GM23248 (cell line): ENCODE data around the gene ZNF665. TPM values are rescaled to one million over a fixed set of nuclear protein-coding genes. Genes with fewer than 3 reads are reported as not detected.
"Not testable (repeated sequence)": the region's sequence is repeated elsewhere in the genome, so short reads cannot be mapped to it uniquely, and the experiment has no call there.

Source experiments
- DNase-seq: peaks from one replicate; pipeline ENCODE4 v3.0.0-alpha.2; 2015
- H2AFZ ChIP-seq: fragments of 200-600 bp; sonication (generic); 2 replicates; pipeline ENCODE4 v1.6.1; 2016; ENCODE audit warnings: antibody characterized with exemption
- H3F3A ChIP-seq: fragments of 200-600 bp; sonication (generic); 2 replicates; pipeline ENCODE4 v1.6.1; 2016; ENCODE audit warnings: mild to moderate bottlenecking, antibody characterized with exemption, mixed run types; ENCODE audit not compliant: insufficient read depth
- H3K27ac ChIP-seq: fragments of 200-600 bp; sonication (generic); 2 replicates; pipeline ENCODE4 v1.5.1; 2016; ENCODE audit warnings: mild to moderate bottlenecking
- H3K27me3 ChIP-seq: fragments of 200-600 bp; sonication (generic); replicated peaks from 2 replicates; pipeline ENCODE4 v1.6.1; 2016; ENCODE audit warnings: mild to moderate bottlenecking; ENCODE audit not compliant: insufficient read depth
- H3K36me3 ChIP-seq: fragments of 200-600 bp; sonication (generic); 2 replicates; pipeline ENCODE4 v1.6.1; 2016; ENCODE audit warnings: low read depth, mild to moderate bottlenecking
- H3K4me1 ChIP-seq: fragments of 200-600 bp; sonication (generic); 2 replicates; pipeline ENCODE4 v1.6.1; 2016; ENCODE audit warnings: mild to moderate bottlenecking; ENCODE audit not compliant: insufficient read depth
- H3K4me2 ChIP-seq: fragments of 200-600 bp; sonication (generic); one replicate; pipeline ENCODE4 v1.6.1; 2016; ENCODE audit warnings: mild to moderate bottlenecking; ENCODE audit not compliant: unreplicated experiment
- H3K4me3 ChIP-seq: fragments of 200-600 bp; sonication (generic); 2 replicates; pipeline ENCODE4 v1.5.1; 2016; ENCODE audit warnings: mild to moderate bottlenecking
- H3K79me2 ChIP-seq: fragments of 200-600 bp; sonication (generic); 2 replicates; pipeline ENCODE4 v1.6.1; 2016; ENCODE audit warnings: mild to moderate bottlenecking; ENCODE audit not compliant: insufficient read depth
- H3K9ac ChIP-seq: fragments of 200-600 bp; sonication (generic); 2 replicates; pipeline ENCODE4 v1.6.1; 2016; ENCODE audit warnings: mild to moderate bottlenecking
- H3K9me2 ChIP-seq: fragments of 200-600 bp; sonication (generic); 2 replicates; pipeline ENCODE4 v1.6.1; 2016; ENCODE audit warnings: mixed run types, mild to moderate bottlenecking, moderate library complexity; ENCODE audit not compliant: insufficient read depth
- H3K9me3 ChIP-seq: fragments of 200-600 bp; sonication (generic); one replicate; pipeline ENCODE4 v1.6.1; 2017; ENCODE audit warnings: low read depth
- H4K20me1 ChIP-seq: fragments of 200-600 bp; sonication (generic); 2 replicates; pipeline ENCODE4 v1.6.0; 2016; ENCODE audit not compliant: insufficient read depth
- EZH2 ChIP-seq: fragments of 200-600 bp; sonication (generic); IDR thresholded peaks from 2 replicates; pipeline ENCODE4 v1.6.1; 2018; ENCODE audit warnings: antibody characterized with exemption, mild to moderate bottlenecking; ENCODE audit not compliant: insufficient read depth, poor library complexity, severe bottlenecking
- EZH2phosphoT487 ChIP-seq: fragments of 200-600 bp; sonication (generic); IDR thresholded peaks from 2 replicates; pipeline ENCODE4 v1.6.1; 2018; ENCODE audit warnings: antibody characterized with exemption, moderate library complexity, mild to moderate bottlenecking, low read depth; ENCODE audit not compliant: insufficient read depth
- WGBS, 2 experiments: methylation state at CpG; one replicate each; pipeline ENCODE4 v1.1.6; 2015 to 2017; ENCODE audit warnings: low lambda C conversion rate in 2 of 2, low coverage in 1 of 2; ENCODE audit errors: missing lambda C conversion rate in 2 of 2; 5-methylcytosine and 5-hydroxymethylcytosine counted together
- in situ Hi-C: fragments of 300-500 bp; cut with MboI; formaldehyde crosslinking; loops from 2 replicates; pipeline ENCODE4 v1.15.0; 2020
- polyA plus RNA-seq: library from polyadenylated mRNA; unstranded; fragments of >200 nt; fragmentation: Nextera tagmentation; extraction: Ambion mirVana; gene quantifications from 2 replicates; pipeline ENCODE4 v1.2.1, GENCODE V29; 2016
- total RNA-seq: library from RNA; depleted of rRNA; stranded (reverse); fragments of >200 nt; shearing (Covaris generic); gene quantifications from 2 replicates; pipeline ENCODE4 v1.2.3, GENCODE V29; 2014

The ZNF665 gene
- total and polyA plus RNA-seq, 2 experiments from 2014 or later = 2.8 to 3.8 TPM

DNA sequence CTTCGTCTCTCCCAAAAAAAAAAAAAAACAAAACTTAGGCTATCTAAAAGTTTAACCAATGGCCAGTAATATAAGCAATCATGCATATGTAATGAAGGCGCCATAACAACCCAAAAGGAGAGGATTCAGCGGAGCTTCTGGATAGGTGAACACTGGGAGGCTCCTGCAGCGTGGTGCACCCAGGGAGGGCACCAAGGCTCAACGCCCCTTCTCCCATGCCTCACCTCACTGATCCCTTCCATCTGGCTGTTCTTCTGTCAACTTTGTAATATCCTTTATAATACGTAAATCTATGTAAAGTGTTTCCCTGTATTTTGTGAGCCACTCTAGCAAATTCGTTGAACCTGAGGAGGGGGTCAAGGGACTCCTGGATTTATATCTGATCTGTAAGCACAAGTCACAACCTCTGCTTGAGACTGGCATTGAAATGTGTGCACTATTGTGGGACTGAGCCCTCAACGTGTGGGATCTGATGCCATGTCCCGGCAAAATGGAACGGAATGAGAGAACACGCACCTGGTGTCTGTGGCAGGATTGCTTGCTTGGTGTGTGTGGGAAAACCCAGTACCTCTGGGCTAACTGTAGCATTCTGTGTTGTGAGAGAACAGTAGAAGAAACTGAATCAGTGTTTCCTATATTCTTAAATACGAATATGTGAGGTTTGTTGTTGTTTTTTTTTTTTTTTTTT lies 521 bp upstream of the ZNF665 start:
- 55 to 64% methylated on average over 11 to 12 of the region's 12 CpGs for WGBS, 2 experiments
- Histone ChIP-seq H3K79me2 (no peaks in the 10 kb centered on the region; the same call in 1 of the 2 replicates), H3K27me3 (no peaks in the 10 kb centered on the region), H3K9me3 (no peaks in the 10 kb centered on the region), H3K36me3 (no peaks in the 10 kb centered on the region; the same call in 1 of the 2 replicates), H3K4me2 (peak overlapping the region; percentile 74), H2AFZ (peak overlapping the region; percentile 99), H3K27ac (no peak overlapping the region), H4K20me1 (no peaks in the 10 kb centered on the region), H3F3A (no peaks in the 10 kb centered on the region), H3K9me2 (no peaks in the 10 kb centered on the region), H3K4me3 (peak overlapping the region; percentile 98), H3K4me1 (no peaks in the 10 kb centered on the region), H3K9ac (peak overlapping the region; percentile 34; the same call in 1 of the 2 replicates)
- TF ChIP-seq EZH2phosphoT487 (no peak), EZH2 (no peak)
- no peak for DNase-seq
- in situ Hi-C loops = no loop called here

DNA sequence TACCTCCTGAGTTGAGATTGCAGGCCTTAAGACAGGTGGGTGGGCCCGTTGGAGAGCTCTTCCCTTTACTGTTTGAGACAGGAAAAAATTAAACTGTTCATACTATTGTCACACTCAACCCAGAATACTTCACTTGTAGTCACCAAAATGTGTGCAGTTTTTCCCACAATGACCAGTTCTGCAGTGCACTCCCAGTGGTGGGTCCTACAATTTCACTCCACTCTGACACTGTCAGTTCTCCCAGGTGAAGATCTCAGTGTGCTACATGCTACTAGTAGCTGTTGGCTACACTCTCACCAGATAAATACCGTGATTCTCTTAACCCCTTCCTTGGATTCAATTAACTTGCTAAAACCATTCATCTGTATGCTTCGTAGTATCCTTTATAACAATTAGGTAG lies 2.9 kb downstream of the ZNF665 start:
- Histone ChIP-seq H4K20me1 (no peaks in the 10 kb centered on the region), H3K4me3 (no peak overlapping the region), H3K9ac (no peak overlapping the region), H3K27me3 (no peaks in the 10 kb centered on the region), H3K9me2 (no peaks in the 10 kb centered on the region), H3K4me1 (no peaks in the 10 kb centered on the region), H3K27ac (no peak overlapping the region), H3K36me3 (no peaks in the 10 kb centered on the region; the same call in 1 of the 2 replicates), H3K79me2 (no peaks in the 10 kb centered on the region; the same call in 1 of the 2 replicates), H3K9me3 (no peaks in the 10 kb centered on the region), H3K4me2 (no peak overlapping the region), H3F3A (no peaks in the 10 kb centered on the region), H2AFZ (no peak overlapping the region)
- no peak for TF ChIP-seq EZH2
- TF ChIP-seq EZH2phosphoT487 = no peak
- in situ Hi-C loops = no loop called here
- WGBS, 2 experiments = 79 to 85% methylated on average over 3 of the region's 3 CpGs
- no peak for DNase-seq

DNA sequence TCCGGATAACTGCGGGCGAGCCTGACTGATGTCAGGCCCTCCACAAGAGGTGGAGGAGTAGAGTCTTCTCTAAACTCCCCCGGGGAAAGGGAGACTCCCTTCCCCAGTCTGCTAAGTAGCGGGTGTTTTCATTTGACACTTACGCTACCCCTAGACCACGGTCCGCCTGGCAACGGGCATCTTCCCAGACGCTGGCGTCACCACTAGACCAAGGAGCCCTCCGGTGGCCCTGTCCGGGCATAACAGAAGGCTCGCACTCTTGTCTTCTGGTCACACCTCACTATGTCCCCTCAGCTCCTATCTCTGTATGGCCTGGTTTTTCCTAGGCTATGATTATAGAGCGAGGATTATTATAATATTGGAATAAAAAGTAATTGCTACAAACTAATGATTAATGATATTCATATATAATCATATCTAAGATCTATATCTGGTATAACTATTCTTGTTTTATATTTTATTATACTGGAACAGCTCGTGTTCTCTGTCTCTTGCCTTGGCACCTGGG lies 3.4 kb downstream of the ZNF665 start:
- H3K79me2 ChIP-seq, H3K9me3 ChIP-seq, H4K20me1 ChIP-seq, H3K4me3 ChIP-seq, DNase-seq, H3K9ac ChIP-seq, H3K27ac ChIP-seq, H3K4me1 ChIP-seq, in situ Hi-C loops, H3K4me2 ChIP-seq, H3K9me2 ChIP-seq, H3K36me3 ChIP-seq, H3F3A ChIP-seq, H3K27me3 ChIP-seq, H2AFZ ChIP-seq: not testable (repeated sequence)
- 71 to 75% methylated on average over 11 to 12 of the region's 16 CpGs for WGBS, 2 experiments

DNA sequence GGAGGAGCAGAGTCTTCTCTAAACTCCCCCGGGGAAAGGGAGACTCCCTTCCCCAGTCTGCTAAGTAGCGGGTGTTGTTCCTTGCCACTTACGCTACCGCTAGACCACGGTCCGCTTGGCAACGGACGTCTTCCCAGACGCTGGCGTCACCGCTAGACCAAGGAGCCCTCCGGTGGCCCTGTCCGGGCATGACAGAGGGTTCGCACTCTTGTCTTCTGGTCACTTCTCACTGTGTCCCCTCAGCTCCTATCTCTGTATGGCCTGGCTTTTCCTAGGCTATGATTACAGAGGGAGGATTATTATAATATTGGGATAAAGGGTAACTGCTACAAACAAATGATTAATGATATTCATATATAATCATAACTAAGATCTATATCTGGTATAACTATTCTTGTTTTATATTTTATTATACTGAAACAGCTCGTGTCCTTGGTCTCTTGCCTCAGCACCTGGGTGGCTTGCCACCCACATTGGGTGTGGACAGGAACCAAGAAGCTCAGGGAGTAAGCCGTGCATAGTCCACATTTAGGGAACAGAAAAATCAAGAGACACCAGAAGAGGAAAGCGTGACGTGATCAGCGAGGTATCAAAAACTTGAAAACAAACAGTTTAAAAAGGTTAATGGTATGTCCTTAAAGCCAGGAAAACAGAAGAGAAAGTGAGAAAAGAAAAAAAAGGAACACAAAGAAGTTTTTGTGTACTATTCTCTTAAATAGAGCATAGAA lies 7.8 kb downstream of the ZNF665 start:
- Histone ChIP-seq H3K4me1 (peaks cover 21% of the 10 kb centered on the region), H3F3A (peaks cover 11% of the 10 kb centered on the region; the same call in 1 of the 2 replicates)
- H4K20me1 ChIP-seq, H3K4me3 ChIP-seq, in situ Hi-C loops, H3K79me2 ChIP-seq, H3K9me2 ChIP-seq, H3K27ac ChIP-seq, H3K36me3 ChIP-seq, H3K9ac ChIP-seq, H2AFZ ChIP-seq, H3K4me2 ChIP-seq, H3K27me3 ChIP-seq, DNase-seq, H3K9me3 ChIP-seq: not testable (repeated sequence)
- 91 to 94% methylated on average over 16 to 17 of the region's 19 CpGs for whole genome bisulfite sequencing, 2 experiments
